WTC11 (cell line): ENCODE measurements around the gene TMEM263. TPM values are rescaled to one million over a fixed set of nuclear protein-coding genes. Genes with fewer than 3 reads are reported as not detected.

Source experiments
- ATAC-seq: fragments of 200-7000 bp; cut with Tn5 transposase; 2 replicates; pipeline ENCODE4 v1.10.0; 2021; ENCODE audit warnings: mild to moderate bottlenecking, moderate library complexity
- CTCF ChIA-PET: fragments of 300-600 bp; sonication (Branson Sonifier 250); formaldehyde crosslinking; loops from one replicate; lab custom pipeline; 2021; ENCODE audit warnings: antibody characterized with exemption; lab: Charles Lee
- POLR2A ChIA-PET: fragments of 350-600 bp; sonication (Branson Sonifier 250); formaldehyde crosslinking; loops from one replicate; lab custom pipeline; 2021; ENCODE audit warnings: antibody characterized with exemption; lab: Charles Lee
- DNase-seq: peaks from one replicate; pipeline ENCODE4 v3.0.0; 2021; ENCODE audit warnings: low spot score
- H3K27ac Mint-ChIP-seq: 2 replicates; pipeline ENCODE4 v1.8.0; 2021; ENCODE audit warnings: mixed read lengths
- H3K27me3 Mint-ChIP-seq: 2 replicates; pipeline ENCODE4 v1.8.0; 2021; ENCODE audit warnings: low read depth, mild to moderate bottlenecking, moderate library complexity, mixed read lengths
- H3K36me3 Mint-ChIP-seq: 2 replicates; pipeline ENCODE4 v1.8.0; 2021; ENCODE audit warnings: mixed read lengths
- H3K4me1 Mint-ChIP-seq: 2 replicates; pipeline ENCODE4 v1.8.0; 2022; ENCODE audit warnings: mixed read lengths
- H3K4me3 Mint-ChIP-seq: 2 replicates; pipeline ENCODE4 v1.8.0; 2021; ENCODE audit warnings: mild to moderate bottlenecking, moderate library complexity, mixed read lengths
- H3K9me3 Mint-ChIP-seq: 2 replicates; pipeline ENCODE4 v1.8.0; 2021; ENCODE audit warnings: mixed read lengths
- ATF1 ChIP-seq: sonication (generic); formaldehyde crosslinking; IDR thresholded peaks from 2 replicates; pipeline ENCODE4 v1.8.1; 2023; ENCODE audit warnings: mild to moderate bottlenecking, moderate library complexity, missing genetic modification reagents
- ATF3 ChIP-seq: sonication (generic); formaldehyde crosslinking; conservative IDR thresholded peaks from 2 replicates; pipeline ENCODE4 v1.8.1; 2022; ENCODE audit warnings: mild to moderate bottlenecking, missing genetic modification reagents
- GABPB1 ChIP-seq: sonication (generic); formaldehyde crosslinking; IDR thresholded peaks from 2 replicates; pipeline ENCODE4 v1.8.1; 2023; ENCODE audit warnings: mild to moderate bottlenecking, missing genetic modification reagents
- HMGXB4 ChIP-seq: sonication (generic); formaldehyde crosslinking; IDR thresholded peaks from 2 replicates; pipeline ENCODE4 v1.8.1; 2023; ENCODE audit warnings: mild to moderate bottlenecking, moderate library complexity, missing genetic modification reagents
- JUN ChIP-seq: sonication (generic); formaldehyde crosslinking; IDR thresholded peaks from 2 replicates; pipeline ENCODE4 v1.8.0; 2023; ENCODE audit warnings: mild to moderate bottlenecking, missing genetic modification reagents
- KAT7 ChIP-seq: sonication (generic); formaldehyde crosslinking; IDR thresholded peaks from 2 replicates; pipeline ENCODE4 v1.8.1; 2023; ENCODE audit warnings: missing genetic modification reagents, mild to moderate bottlenecking, borderline replicate concordance
- OVOL2 ChIP-seq: fragments of 250-450 bp; sonication (Bioruptor Pico); IDR thresholded peaks from 2 replicates; pipeline ENCODE4 v1.9.0; 2021; ENCODE audit warnings: mild to moderate bottlenecking, borderline replicate concordance
- SMAD4 ChIP-seq: sonication (generic); formaldehyde crosslinking; IDR thresholded peaks from 2 replicates; pipeline ENCODE4 v1.8.0; 2022; ENCODE audit warnings: mild to moderate bottlenecking, missing genetic modification reagents
- SP1 ChIP-seq: sonication (generic); formaldehyde crosslinking; conservative IDR thresholded peaks from 2 replicates; pipeline ENCODE4 v1.8.1; 2022; ENCODE audit warnings: missing genetic modification reagents
- TEAD1 ChIP-seq: sonication (generic); formaldehyde crosslinking; IDR thresholded peaks from 2 replicates; pipeline ENCODE4 v1.8.0; 2022; ENCODE audit warnings: mild to moderate bottlenecking, missing genetic modification reagents
- ZNF425 ChIP-seq: fragments of 250-450 bp; sonication (Bioruptor Pico); conservative IDR thresholded peaks from 2 replicates; pipeline ENCODE4 v1.9.0; 2021; ENCODE audit warnings: mild to moderate bottlenecking
- total RNA-seq: library from RNA; stranded (reverse); gene quantifications from 3 replicates; pipeline ENCODE4 v1.2.3, GENCODE V29; 2021
- TF ChIP-seq, protein P1 (sequence below): fragments of 250-450 bp; sonication (Bioruptor Pico); IDR thresholded peaks from 2 replicates; pipeline ENCODE4 v1.8.0; 2021; ENCODE audit warnings: mild to moderate bottlenecking
- TF ChIP-seq, protein P2 (sequence below): fragments of 250-450 bp; sonication (Bioruptor Pico); IDR thresholded peaks from 2 replicates; pipeline ENCODE4 v1.9.0; 2021; ENCODE audit warnings: mild to moderate bottlenecking

The TMEM263 gene
- total RNA-seq, 1 experiment from 2014 or later, result 18.0 TPM

DNA sequence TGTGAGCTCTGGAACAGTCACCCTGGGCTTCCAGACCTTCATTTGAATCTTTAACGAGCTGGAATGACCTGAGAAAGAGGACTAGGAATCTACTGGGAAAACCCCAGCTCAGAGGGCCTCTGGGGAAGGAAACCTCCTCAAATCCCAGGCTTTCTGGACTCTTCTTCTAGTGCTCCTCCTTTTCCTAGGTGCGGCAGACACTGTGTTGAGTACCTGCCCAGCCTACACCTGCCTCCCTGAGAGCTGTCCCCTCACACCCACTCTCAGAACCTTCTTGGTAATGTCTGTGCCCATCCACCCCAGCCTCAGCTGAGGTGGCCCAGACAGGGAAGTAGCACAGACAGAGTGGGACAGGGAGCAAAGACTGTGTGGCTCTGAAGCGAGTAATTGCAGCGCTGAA lies 47.9 kb upstream of the TMEM263 start (continued):
- TF ChIP-seq ATF3 (CRISPR knock-in tag) (no peak), OVOL2 (CRISPR knock-in tag) (no peak), ZNF425 (CRISPR knock-in tag) (no peak), JUN (CRISPR knock-in tag) (no peak), GABPB1 (CRISPR knock-in tag) (no peak)
- TF ChIP-seq, protein P1, sequence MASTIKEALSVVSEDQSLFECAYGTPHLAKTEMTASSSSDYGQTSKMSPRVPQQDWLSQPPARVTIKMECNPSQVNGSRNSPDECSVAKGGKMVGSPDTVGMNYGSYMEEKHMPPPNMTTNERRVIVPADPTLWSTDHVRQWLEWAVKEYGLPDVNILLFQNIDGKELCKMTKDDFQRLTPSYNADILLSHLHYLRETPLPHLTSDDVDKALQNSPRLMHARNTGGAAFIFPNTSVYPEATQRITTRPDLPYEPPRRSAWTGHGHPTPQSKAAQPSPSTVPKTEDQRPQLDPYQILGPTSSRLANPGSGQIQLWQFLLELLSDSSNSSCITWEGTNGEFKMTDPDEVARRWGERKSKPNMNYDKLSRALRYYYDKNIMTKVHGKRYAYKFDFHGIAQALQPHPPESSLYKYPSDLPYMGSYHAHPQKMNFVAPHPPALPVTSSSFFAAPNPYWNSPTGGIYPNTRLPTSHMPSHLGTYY (CRISPR knock-in tag), result no peak
- TF ChIP-seq, protein P2, sequence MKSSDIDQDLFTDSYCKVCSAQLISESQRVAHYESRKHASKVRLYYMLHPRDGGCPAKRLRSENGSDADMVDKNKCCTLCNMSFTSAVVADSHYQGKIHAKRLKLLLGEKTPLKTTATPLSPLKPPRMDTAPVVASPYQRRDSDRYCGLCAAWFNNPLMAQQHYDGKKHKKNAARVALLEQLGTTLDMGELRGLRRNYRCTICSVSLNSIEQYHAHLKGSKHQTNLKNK (CRISPR knock-in tag), result no peak
- TF ChIP-seq, all 79 proteins: peak for 0

DNA sequence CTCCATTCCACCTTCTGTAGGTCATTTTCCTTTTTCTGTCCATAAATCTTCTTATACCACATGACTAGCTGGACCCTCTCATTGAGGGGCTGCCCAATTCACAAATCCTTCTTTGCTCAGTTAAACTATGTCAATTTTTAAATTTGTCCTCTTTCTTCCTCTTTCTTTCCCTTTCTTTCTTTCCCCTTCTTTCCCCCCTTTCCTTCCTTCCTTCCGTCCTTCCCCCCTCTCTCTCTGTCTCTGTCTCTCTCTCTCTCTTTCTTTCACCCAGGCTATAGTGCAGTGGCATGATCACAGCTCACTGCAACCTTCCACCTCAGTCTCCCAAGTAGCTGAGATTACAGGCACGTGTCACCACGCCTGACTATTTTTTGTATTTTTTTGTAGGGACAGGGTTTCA lies 47.1 kb upstream of the TMEM263 start:
- ATAC-seq, result no peak
- Mint-ChIP-seq H3K4me3 (no peak overlapping the region), H3K27ac (no peak overlapping the region), H3K9me3 (peaks cover 6% of the 10 kb centered on the region), H3K36me3 (no peaks in the 10 kb centered on the region), H3K27me3 (peaks cover 12% of the 10 kb centered on the region), H3K4me1 (peaks cover 3% of the 10 kb centered on the region; the same call in 1 of the 2 replicates)
- POLR2A ChIA-PET, result no interaction called here
- CTCF ChIA-PET, result interaction anchor here (1.1 to 5.7 kb wide), 2 partner anchors 10 to 551 kb away, joined by 4 to 53 read pairs; partner anchors contain the start of gene POLR3B
- no peak for DNase-seq
- TF ChIP-seq, protein P1 (CRISPR knock-in tag), result no peak
- TF ChIP-seq, all 79 proteins: peak for 0

DNA sequence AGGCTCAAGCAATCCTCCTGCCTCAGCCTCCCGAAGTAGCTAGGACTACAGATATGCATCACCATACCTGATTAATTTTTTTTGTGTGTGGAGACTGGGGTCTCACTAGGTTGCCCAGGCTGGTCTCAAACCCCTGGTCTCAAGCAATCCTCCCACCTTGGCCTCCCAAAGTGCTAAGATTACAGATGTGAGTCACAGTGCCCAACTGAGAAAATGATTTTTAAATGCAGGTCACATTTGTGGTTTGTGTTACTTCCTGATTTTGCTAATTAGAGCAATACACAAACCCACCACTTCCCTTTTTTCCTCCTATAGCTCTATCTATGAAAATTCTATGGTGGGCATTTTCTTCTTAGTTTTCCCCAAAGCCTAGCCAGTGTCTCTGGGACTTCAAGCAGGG lies 45.5 kb upstream of the TMEM263 start:
- ChIA-PET CTCF (interaction anchor here (5.7 kb wide), 1 partner anchor 9 kb away, joined by 53 read pairs; no protein-coding TSS in a partner anchor), POLR2A (no interaction called here)
- H3K4me3 Mint-ChIP-seq, result no peak overlapping the region
- H3K27ac Mint-ChIP-seq, result no peak overlapping the region
- TF ChIP-seq KAT7 (CRISPR knock-in tag), result no peak
- no peak for TF ChIP-seq SMAD4 (CRISPR knock-in tag)
- TF ChIP-seq ATF1, result no peak
- no peak for TF ChIP-seq SP1 (CRISPR knock-in tag)
- TF ChIP-seq HMGXB4 (CRISPR knock-in tag), result no peak
- no peak for TF ChIP-seq TEAD1 (CRISPR knock-in tag)
- H3K36me3 Mint-ChIP-seq, result no peaks in the 10 kb centered on the region
- peaks cover 6% of the 10 kb centered on the region for H3K27me3 Mint-ChIP-seq
- peaks cover 3% of the 10 kb centered on the region; the same call in 1 of the 2 replicates for H3K4me1 Mint-ChIP-seq
- peaks cover 6% of the 10 kb centered on the region for H3K9me3 Mint-ChIP-seq
- ATAC-seq (no peak), DNase-seq (no peak)
